MV-4-11 (cell line): Measurements from ENCODE around the gene CACNA1H.

Experiments
- DNase-seq: peaks from one replicate; lab custom pipeline; 2025; lab: John Stamatoyannopoulos, UW

CACNA1H gene

DNA sequence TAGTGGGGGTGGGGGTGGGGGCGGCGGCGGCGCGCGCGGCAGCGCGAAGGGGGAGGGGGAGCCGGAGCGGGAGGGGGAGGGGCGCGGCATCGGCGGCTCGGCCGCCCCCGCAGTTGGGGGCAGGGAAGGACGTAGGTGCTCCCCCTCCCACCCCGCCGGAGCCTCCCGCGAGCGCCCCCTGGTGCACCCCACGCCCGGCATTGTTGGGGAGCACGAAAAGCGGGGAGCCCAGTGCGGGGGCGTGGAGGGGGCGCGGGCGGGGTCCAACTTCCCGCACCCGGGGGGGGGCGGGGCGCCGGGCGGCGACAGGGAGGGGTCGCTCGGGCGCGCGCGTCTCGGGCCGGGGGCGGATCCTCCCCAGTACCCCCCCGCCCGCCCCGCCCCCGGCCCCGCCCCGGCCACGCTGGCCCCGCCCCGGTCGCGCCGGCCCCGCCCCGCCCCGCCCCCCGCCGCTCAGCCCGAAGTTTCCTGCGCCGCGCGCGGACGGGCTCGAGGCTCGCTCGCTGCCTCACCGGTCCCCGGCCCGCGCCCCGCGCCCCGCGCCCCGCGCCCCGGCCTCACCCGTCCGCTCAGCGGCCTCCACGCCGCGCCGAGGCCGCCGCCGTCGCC lies at the start of gene CACNA1H:
CACNA1H (plus strand) TSS at position 456 of the 609 bp plus-strand sequence. CDS start 632 bp downstream, outside the sequence.
- DNase-seq = no peak

DNA sequence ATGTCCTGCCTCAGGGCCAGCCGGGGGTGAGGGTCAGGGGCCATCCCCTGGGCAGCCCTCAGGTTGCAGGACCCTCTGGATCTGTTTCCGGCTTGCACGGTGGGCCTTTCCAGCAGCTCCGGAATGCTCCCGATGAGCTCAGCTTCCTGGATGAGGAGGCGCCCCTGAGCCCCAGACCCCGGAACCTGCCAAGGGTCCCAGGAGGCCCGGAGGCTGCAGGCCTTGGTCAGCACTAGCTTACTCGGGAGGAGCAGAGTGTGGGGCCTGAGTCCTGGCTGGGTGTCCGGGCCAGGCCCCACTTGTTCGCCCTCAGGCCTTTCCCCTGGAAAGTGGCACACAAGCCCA lies 49.3 kb upstream of the CACNA1H start:
- DNase-seq = no peak

DNA sequence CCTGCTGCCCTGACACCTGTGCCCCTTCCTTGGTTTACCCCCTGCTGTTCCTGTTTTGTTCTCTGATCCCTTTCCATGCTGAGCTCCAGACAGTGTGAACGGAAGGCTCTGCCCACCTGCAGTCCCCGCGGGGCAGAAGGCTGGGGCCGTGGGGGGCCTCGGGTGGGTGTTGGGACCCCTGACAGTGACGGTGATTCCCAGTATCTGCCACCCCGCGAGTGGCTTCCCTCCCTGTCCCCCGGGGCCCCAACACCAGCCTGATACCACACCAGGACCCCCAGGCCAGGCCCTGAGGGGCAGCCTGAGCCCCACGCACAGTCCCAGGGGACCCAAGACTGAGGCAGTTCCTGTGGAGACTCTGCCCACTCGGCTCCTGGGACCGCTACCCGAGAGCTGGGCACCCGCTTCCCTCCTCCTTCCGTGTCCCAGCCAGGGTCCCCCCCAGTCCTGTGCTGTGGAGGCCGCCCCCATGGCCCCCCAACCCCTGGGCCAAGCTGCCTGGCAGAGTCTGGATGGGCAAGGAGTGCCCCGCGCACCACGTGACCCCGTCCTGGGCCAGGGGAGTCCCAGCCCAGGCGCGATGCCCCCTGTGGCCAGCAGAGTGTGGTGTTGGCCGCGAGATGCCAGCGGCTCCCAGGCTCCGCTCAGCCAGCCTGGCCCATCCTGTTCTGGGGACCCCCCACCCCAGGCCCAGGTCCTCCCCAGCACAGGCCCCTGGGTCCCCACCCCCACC lies 46.9 kb upstream of the CACNA1H start:
- DNase-seq = peak; percentile 1

DNA sequence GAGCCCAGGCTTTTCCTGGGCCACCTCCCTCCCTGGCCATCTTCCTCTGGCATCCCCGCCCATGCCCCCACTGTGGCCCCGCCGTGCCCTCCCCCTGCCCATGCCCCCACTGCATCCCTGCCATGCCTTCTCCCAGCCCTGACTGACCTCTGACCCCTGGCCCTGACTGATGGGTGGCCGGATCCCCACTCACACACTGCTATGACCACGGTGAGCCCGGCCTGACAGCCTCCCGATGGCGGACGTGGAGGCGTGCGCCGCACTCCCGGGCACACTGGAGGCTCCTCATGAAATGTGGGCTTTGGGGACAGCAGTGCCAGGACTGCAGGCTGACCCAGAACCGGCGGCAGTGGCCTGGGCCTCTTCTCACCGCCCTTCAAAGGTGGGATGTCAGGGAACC lies 46.2 kb upstream of the CACNA1H start:
- DNase-seq = no peak

DNA sequence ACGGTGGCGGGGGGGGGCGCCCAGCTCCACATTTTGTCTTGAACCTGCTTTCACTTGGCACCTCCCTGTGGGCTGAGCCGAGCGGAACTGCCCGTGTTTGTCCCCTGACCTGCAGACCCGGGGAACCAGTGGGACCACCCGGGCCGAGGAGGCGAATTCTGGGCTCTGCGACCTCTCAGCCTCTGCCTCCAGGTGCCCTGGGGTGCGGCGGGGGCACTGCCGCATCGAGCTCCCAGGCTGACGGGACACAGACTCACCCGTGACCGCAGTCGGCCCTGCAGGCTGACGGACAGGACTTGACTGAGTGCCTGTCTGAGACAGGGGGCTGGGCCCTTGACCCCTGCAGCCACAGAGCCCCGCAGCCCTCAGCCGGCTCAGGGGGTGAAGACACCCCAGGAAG lies 45.8 kb upstream of the CACNA1H start:
- no peak for DNase-seq

DNA sequence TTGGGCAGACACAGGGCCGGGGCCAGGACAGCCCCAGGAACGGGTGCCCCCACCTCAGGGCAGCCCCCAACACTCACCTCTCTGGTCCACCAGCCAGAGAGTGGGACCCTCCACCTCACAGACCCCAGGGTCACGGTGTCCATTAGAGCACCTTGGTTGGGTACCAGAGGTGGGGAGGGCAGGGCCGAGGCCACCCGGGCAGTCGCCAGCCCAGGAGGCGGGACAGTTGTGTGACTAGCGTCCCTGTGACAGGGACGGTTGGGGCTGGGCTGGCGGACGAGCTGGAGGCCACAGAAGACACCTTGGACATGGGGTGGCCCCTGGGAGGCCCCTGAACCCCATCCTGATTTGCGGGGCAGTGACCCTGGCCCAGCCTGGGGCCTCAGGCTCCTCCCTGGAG lies 45.2 kb upstream of the CACNA1H start:
- DNase-seq = no peak

DNA sequence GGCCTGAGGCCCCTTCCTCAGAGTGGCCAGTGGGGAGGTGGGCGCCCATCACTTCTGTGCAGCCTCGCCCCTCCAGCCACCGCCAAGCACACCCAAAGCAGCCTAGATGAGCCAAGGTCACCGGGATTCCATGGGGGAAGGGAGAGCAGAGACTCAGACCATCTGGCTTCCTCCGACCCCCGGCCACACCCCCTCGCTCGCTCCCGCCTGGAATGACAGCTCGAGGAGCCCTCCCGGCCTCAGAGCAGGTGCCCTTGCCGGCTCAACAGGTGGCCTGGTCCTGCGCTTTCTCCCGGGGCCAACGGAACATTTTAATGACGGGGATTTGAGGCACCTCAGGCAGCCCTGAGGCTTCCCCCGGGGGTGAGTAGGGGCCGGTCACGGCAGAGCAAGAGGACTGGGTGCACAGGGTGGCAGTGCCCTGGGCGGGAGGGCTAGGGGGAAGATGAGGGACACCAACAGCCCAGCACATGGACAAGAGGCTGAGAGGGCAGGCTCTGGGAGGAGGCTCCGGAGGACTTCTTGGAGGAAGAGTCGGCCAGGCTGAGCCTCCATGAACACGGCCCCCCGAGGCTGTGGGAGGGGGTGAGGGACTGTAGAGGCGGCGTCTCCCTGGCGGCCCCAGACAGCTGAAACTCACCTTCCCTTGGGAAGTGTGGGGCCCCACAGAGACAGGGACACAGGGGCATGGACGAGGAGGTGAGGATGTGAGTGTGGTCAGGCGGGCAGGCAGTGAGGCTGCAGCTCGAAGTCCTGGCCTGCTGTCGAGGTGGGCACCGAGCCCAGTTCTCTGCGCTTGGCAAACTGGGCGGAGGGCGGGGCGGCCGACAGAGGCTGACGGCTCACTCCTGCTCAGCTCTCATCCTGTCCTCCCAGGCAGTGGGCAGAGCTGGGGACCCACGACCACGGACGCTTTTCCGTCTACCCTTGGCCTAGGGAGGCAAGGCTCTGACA lies 44.3 kb upstream of the CACNA1H start:
- DNase-seq = no peak

DNA sequence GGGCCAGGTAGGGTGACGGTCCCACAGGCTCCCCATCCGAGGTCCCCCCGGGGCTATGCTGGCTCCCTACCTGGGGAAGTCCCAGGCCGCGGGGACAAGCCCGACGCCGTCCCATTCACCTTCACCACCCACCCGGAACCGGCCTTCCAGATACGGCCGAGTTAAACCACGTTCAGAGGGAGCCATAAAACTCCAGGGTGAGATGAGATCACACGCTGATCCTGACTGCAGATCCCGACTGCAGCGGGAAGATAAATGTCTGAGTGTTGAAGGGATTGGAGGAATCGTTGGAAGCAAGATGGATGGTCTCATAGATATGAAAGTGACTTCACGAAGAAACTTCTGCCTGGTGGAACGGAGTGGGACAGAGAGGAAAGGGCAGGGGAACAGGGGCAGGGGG lies 43.3 kb upstream of the CACNA1H start:
- no peak for DNase-seq

DNA sequence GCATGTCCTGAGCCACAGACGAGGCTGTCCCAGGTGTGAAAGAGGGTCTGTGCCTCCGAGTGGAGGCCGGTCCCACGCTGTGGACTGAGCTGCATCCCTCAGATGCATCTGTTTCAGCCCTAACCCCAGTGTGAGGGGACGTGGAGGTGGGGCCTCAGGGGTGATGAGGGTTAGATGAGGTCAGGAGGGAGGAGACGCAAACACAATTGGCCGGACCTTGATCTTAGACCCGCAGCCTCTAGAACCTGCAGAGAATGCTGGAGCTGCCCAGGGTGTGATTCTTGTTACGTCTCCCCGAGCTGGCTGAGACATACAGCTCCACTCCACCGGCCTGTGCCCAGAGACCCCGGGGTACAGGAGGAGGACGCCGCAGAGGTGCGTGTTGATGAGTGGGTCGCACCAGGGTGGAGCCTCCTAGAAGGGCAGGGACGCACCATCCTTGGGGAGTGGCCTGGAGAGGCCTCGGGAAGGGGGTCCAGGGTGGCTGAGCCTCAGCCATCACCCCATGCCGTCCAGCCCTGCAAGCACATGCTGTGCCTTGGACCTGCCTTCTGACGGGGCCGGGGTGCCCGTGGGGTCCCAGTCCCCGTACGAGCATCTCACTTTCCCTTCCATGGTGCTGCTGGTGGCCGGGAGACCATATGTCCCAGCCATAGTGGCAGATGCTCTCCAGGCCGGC lies 40.3 kb upstream of the CACNA1H start:
- no peak for DNase-seq

DNA sequence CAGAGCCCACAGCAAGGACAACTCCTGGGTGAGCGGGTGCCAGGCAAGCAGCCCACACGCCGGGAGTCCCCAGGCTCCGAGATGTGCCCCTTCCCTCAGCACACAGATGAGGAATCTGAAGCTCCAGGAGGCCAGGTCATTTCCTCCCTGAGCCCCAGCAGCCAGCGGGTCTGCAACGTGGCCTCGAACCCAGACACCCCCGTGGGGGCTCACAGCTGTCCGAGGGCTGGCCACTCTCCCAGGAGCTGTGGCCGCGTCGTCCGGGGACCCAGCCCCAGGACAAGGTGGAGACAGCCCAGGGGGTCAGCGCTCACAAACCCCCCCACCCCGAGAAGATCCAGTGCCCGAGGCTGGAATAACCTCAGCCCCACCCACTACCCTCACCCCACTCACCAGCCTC lies 39.4 kb upstream of the CACNA1H start:
- DNase-seq = no peak

DNA sequence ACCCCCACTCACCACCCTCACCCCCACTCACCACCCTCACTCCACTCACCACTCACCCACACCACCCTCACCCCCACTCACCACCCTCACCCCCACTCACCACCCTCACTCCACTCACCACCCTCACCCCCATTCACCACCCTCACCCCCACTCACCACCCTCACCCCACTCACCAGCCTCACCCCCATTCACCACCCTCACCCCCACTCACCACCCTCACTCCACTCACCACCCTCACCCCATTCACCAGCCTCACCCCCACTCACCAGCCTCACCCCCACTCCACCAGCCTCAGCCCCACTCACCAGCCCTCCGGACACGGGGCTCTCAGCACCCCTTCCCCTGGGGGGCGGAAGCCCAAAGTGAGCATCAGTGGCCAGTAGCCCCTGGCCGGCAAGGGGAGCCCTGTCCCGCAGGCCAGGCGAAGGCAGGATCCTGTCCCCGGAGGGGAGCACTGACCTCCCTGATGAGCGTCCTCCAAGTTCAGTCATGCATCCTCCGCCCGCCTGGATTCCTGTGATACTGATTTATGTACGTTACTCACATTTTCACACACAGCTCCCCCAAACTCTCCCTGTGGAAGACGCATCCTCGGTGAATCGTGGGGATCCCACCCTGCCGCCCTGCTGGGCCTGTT lies 38.9 kb upstream of the CACNA1H start:
- DNase-seq = no peak

DNA sequence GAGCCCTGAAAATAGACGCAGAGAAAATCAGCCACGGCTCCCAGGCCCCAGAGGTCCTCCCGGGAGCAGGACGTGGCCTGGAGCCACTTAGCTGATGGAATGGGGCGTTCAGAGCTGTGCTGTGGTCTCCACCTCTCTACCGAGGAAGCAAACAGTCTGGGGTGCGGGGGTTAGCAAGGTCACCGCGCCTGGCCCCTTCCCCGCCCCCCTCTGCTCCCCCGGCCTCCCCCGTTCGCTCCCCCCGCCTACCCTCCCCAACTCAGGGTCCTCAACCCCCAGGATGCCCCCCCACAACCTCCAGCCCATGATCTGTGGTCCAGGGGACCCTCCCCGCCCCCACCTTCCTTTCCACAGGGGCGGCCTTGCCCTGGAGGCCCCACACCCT lies 36.2 kb upstream of the CACNA1H start:
- no peak for DNase-seq

DNA sequence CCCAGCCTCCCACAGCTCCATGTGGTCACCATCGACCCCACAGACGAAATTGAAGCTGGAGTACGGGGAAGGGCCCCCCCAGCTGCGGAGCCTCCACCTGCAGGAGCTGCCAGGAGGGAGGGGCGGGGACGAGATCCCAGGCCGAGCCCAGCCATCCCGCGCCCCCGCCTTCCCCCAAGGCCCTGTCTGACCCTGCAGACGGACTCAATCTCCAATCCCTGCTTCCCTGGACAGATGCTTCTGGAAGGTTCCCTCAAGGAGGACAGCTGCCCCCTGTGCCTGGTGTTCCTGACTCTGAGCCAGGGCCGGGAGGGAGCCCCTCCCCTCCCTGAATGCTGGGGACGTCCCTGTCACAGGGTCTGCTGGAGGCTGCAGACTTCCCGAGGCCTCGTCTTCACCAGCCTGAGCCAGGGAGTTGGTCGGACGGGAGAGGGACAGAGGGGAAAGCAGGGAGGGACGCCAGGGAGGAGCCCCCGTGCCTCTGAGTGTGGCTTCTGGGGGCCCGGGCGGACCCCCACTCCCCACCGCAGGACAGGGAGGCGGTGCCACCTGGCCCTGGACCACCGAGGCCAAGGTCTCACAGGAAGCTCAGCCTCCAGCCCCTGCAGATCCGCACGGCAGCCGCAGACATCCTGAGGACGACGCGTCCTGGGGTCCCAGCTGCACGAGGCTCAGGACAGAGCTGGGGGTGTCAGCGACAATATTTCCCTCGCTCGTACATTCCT lies 35.6 kb upstream of the CACNA1H start:
- DNase-seq = no peak

DNA sequence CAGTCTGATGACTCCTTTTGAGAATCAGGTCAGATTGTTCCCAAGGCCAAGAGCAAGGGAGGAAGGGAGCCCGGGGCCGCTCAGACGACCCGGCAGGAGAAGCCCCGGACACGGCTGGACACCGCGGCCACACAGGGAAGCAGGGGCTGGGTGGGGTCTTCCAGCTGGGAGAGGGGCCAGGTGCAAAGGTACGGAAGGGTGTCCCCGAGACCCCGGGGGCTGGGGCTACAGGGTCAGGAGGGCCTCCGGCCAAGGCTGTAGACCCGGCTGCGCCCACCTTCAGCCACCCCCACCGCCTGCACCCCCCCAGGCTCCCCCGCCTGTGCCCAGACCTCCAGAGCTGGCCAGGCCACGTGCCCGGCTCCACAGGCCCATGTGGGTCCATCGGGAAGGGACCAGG lies 35.0 kb upstream of the CACNA1H start:
- no peak for DNase-seq

DNA sequence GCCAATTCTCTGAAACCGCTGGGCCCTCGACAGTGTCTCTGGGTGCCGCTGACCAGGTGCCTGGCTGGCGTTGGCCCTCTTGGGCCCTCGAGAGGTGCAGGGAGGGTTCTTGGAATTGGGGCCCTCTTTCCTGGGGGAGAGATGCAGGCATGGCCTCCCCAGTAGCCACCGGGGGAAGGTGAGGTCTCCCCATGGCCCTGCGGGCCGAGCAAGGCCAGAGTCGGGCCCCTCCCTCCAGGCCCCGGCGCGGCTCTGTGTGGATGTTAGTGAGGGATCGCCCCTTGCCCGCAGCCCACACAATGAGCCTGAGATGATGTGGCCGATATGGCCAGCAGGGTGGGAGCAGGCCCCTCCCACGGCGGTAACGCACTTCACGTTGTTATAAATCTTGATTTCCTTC lies 33.8 kb upstream of the CACNA1H start:
- no peak for DNase-seq

DNA sequence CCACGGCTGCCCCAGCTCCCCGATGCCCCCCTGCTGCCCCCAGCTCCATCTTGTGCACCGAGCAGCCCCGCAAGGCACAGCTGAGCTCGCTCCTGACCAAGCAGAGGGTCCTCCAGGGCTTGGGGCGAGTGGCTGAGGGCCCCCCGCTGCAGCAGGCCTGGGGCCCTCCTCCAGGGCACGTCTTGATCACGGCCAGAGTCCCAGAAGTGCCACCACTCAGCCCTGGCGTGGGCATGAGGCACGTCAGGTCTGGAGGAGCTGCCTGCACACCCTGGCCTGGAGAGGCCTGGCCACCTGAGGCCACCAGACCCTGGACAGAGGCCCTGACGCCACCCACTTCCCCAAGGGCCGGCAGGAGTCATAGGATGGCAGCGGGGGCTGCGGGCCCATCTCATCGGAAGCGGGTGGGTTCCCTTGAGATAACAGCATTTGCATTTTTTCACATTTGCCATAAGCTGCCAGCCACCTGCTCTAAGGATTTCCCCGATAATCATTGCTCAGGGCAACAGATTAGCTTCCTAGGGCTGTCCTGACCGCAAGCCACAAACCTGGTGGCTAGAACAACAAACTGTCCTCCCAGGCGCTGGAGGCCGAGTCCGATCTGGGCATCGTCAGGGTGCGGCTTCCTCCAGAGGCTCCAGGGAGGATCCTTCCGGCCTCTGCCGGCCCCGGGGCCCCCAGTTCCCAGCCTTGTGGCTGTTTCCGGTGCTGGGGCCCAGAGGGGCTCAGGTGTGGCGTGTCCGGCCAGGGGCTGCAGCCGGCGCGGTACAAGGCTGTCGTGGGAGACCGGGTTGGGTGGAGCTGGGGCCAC lies 32.9 kb upstream of the CACNA1H start:
- DNase-seq = no peak

DNA sequence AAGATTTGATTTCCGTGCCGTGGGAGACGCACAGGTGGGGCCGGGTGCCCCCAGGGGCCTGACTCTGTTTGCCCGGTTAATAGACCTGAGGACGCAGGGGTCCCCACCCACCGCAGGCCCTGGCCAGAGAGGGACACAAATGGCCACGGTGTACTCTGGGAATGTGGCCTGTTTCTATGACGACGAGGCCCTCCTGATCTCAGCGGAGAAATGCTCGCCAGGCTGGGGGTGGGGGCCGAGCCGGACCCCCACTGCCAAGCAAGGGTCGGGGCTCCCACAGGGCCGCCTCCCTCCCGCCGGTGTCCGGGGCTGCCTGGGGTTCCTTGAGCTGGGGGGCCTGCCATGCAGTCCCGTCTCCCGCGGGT lies 32.3 kb upstream of the CACNA1H start:
- DNase-seq = no peak

DNA sequence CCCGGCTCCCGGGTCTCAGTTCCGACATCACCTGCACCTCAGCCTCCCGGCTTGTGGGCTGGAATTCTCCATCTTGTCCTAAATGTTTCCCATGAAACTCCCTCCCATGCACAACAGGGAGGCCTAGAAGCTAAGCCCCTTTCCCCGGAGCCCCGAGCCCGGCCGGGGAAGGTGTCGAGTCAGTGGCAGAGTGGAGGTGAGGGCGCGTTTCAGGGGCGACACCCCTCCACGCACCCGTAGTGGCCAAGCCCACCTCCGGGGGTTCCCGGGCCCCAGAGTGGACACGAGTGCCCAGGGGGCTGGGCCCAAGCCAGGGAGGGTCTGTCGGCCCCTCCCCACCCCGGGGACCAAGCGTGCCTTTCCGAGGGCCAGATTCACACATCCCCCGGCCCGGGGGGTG lies 31.9 kb upstream of the CACNA1H start:
- no peak for DNase-seq

DNA sequence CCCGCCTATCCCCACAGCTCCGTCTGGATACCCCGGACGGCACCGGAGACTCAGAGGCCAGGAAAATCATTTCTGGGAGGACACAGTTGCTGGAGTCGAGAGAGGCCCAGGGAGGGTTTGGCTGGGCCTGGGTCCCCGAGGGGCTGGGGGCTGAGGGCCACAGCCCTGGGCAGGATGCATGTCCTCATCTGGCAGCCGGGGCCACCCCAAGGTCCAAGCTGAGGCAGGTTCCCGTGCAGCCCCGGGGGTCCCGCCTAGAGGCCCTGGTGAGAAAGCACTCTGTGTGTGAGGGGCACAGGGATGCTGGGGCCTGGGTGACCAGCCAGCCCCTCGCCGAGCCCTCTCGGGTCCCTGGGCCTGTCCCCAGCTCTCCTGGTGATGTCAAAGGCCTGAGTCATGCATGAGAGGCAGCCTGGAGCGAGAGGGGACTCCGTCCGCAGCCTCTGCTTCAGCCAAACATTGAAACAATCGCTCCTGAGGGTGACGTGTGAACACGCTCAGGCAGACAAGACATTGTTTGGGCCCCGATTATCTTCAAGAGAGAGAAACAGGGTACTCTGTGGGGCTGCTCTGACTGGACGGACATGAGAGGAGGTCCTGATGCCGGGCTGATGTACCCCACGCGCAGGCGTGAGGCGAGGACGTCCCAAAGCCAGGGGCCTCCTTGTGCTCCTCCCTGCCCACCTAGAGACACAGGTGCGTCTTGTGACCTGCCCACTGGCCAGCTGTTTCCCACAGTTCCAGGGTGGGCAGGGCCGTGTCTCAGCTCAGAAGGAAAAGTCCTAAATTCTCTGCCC lies 31.1 kb upstream of the CACNA1H start:
- DNase-seq = no peak

DNA sequence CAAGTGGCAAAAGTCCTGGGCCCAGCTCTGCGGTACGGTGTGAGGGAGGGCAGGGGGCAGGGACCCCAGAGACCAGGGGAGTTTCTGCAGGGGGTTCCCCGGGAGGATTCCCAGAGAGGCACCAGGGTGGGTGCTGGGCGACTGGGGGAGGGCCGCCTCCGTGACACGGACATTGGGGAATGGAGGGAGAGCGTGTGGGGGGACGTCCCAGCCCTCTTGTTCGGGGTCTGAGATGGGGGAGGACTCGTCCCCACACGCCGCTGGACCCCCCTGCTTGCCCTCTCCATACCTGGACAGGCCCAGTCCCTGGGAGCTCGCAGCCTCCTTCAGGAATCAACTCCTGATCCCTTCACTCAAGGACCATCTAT lies 30.5 kb upstream of the CACNA1H start:
- DNase-seq = no peak
